ENCODE data around the gene ANXA10.

- TF ChIP-seq CTCF (IDR thresholded peaks at IDR 0.05) (no peak), POLR2A (IDR thresholded peaks at IDR 0.05) (no peak), EP300 (IDR thresholded peaks at IDR 0.05) (no peak), POLR2AphosphoS5 (IDR thresholded peaks at IDR 0.05) (no peak)
Observed at GRCh38 chr4:168177546-168178149, 85.3 kb downstream of the ANXA10 start.
